GM23338 (cell line): Measurements from ENCODE around the gene IL20. TPM values are rescaled to one million over a fixed set of nuclear protein-coding genes. Genes with fewer than 3 reads are reported as not detected.

Experiments
- ATAC-seq: fragments of 200-7000 bp; cut with Tn5 transposase; 3 replicates; pipeline ENCODE4 v1.9.1; 2020
- DNase-seq: peaks from one replicate; pipeline ENCODE4 v3.0.0-alpha.2; 2015; ENCODE audit warnings: low spot score
- H2AFZ ChIP-seq: fragments of 200-600 bp; sonication (generic); 2 replicates; pipeline ENCODE4 v1.8.0; 2016; ENCODE audit warnings: antibody characterized with exemption, mild to moderate bottlenecking, moderate library complexity
- H3F3A ChIP-seq: fragments of 200-600 bp; sonication (generic); replicated peaks from 2 replicates; pipeline ENCODE4 v1.8.0; 2017; ENCODE audit warnings: antibody characterized with exemption, mixed run types, low read depth
- H3K27ac ChIP-seq: fragments of 200-600 bp; sonication (generic); 2 replicates; pipeline ENCODE4 v1.6.1; 2016; ENCODE audit warnings: low read depth
- H3K27me3 ChIP-seq: fragments of 200-600 bp; sonication (generic); 2 replicates; pipeline ENCODE4 v1.8.0; 2016; ENCODE audit warnings: mild to moderate bottlenecking, mixed run types, moderate library complexity; ENCODE audit not compliant: insufficient read depth
- H3K36me3 ChIP-seq: fragments of 200-600 bp; sonication (generic); 2 replicates; pipeline ENCODE4 v1.8.0; 2016; ENCODE audit warnings: mild to moderate bottlenecking; ENCODE audit not compliant: insufficient read depth
- H3K4me1 ChIP-seq: fragments of 200-600 bp; sonication (generic); 2 replicates; pipeline ENCODE4 v1.8.0; 2016; ENCODE audit warnings: mild to moderate bottlenecking, moderate library complexity; ENCODE audit not compliant: insufficient read depth
- H3K4me2 ChIP-seq: fragments of 200-600 bp; sonication (generic); 2 replicates; pipeline ENCODE4 v1.7.1; 2017; ENCODE audit warnings: mixed run types
- H3K4me3 ChIP-seq: fragments of 200-600 bp; sonication (generic); 2 replicates; pipeline ENCODE4 v1.6.1; 2016; ENCODE audit warnings: mixed run types
- H3K79me2 ChIP-seq: fragments of 200-600 bp; sonication (generic); replicated peaks from 2 replicates; pipeline ENCODE4 v1.8.0; 2017; ENCODE audit warnings: mild to moderate bottlenecking; ENCODE audit not compliant: insufficient read depth
- H3K9me2 ChIP-seq: fragments of 200-600 bp; sonication (generic); 2 replicates; pipeline ENCODE4 v1.8.0; 2017; ENCODE audit not compliant: insufficient read depth
- H4K20me1 ChIP-seq: fragments of 200-600 bp; sonication (generic); replicated peaks from 2 replicates; pipeline ENCODE4 v1.8.0; 2017; ENCODE audit warnings: mild to moderate bottlenecking; ENCODE audit not compliant: insufficient read depth
- H3K27ac Mint-ChIP-seq: 2 replicates; pipeline ENCODE4 v1.8.0; 2020; ENCODE audit warnings: inconsistent platforms, mild to moderate bottlenecking, moderate library complexity, mixed read lengths
- H3K27me3 Mint-ChIP-seq: 3 replicates; pipeline ENCODE4 v1.8.0; 2022; ENCODE audit warnings: low read depth, mild to moderate bottlenecking, moderate library complexity, mixed read lengths, inconsistent platforms; ENCODE audit not compliant: insufficient read depth, poor library complexity
- H3K36me3 Mint-ChIP-seq: 3 replicates; pipeline ENCODE4 v1.8.0; 2021; ENCODE audit warnings: low read depth, mild to moderate bottlenecking, inconsistent platforms, moderate library complexity, mixed read lengths
- H3K4me1 Mint-ChIP-seq: 3 replicates; pipeline ENCODE4 v1.8.0; 2020; ENCODE audit warnings: mild to moderate bottlenecking, inconsistent platforms, mixed read lengths
- H3K4me3 Mint-ChIP-seq: 3 replicates; pipeline ENCODE4 v1.8.0; 2021; ENCODE audit warnings: moderate library complexity, mild to moderate bottlenecking, inconsistent platforms, mixed read lengths
- H3K9me3 Mint-ChIP-seq: 3 replicates; pipeline ENCODE4 v1.8.0; 2020; ENCODE audit warnings: moderate library complexity, mild to moderate bottlenecking, inconsistent platforms, mixed read lengths
- CREB1 ChIP-seq: fragments of 250-450 bp; sonication (Bioruptor Pico); IDR thresholded peaks from 2 replicates; pipeline ENCODE4 v1.5.0; 2020; ENCODE audit warnings: low read depth, mild to moderate bottlenecking, moderate library complexity
- CTCF ChIP-seq, 2 experiments: fragments of 200-600 bp in 1 of 2; sonication (generic) in 1 of 2; conservative IDR thresholded peaks; 2 replicates each; pipeline versions ENCODE4 v1.5.1 to v1.6.1; 2016 to 2017; ENCODE audit warnings: antibody characterized with exemption in 2 of 2, low read depth in 2 of 2, mild to moderate bottlenecking in 2 of 2, moderate library complexity in 1 of 2
- EZH2 ChIP-seq: fragments of 200-600 bp; sonication (generic); IDR thresholded peaks from one replicate; pipeline ENCODE4 v1.8.0; 2017; ENCODE audit warnings: antibody characterized with exemption, mild to moderate bottlenecking, low read depth; ENCODE audit not compliant: unreplicated experiment
- EZH2phosphoT487 ChIP-seq: fragments of 200-600 bp; sonication (generic); IDR thresholded peaks from one replicate; pipeline ENCODE4 v1.8.1; 2018; ENCODE audit warnings: antibody characterized with exemption; ENCODE audit not compliant: unreplicated experiment
- JUNB ChIP-seq: IDR thresholded peaks from one replicate; pipeline ENCODE4 v1.6.1; 2016; ENCODE audit warnings: antibody characterized with exemption; ENCODE audit not compliant: unreplicated experiment
- NANOG ChIP-seq: IDR thresholded peaks from 2 replicates; pipeline ENCODE4 v1.6.1; 2016; ENCODE audit warnings: antibody characterized with exemption, borderline replicate concordance
- POLR2AphosphoS5 ChIP-seq: IDR thresholded peaks from 2 replicates; pipeline ENCODE4 v1.6.1; 2016; ENCODE audit warnings: antibody characterized with exemption, low read depth
- REST ChIP-seq: IDR thresholded peaks from one replicate; pipeline ENCODE4 v1.6.1; 2018; ENCODE audit warnings: antibody characterized with exemption; ENCODE audit not compliant: unreplicated experiment
- STAT1 ChIP-seq: IDR thresholded peaks from one replicate; pipeline ENCODE4 v1.6.1; 2016; ENCODE audit warnings: antibody characterized with exemption; ENCODE audit not compliant: unreplicated experiment
- ZNF114 ChIP-seq: fragments of 250-450 bp; sonication (Bioruptor Pico); IDR thresholded peaks from 2 replicates; pipeline ENCODE4 v1.5.0; 2020; ENCODE audit warnings: mild to moderate bottlenecking, moderate library complexity
- ZNF331 ChIP-seq: fragments of 250-450 bp; sonication (Bioruptor Pico); IDR thresholded peaks from 2 replicates; pipeline ENCODE4 v1.5.0; 2020; ENCODE audit warnings: low read depth, mild to moderate bottlenecking, moderate library complexity
- ZNF462 ChIP-seq: fragments of 250-450 bp; sonication (Bioruptor Pico); IDR thresholded peaks from 2 replicates; pipeline ENCODE4 v1.5.0; 2020; ENCODE audit warnings: mild to moderate bottlenecking, moderate library complexity
- polyA plus RNA-seq: library from polyadenylated mRNA; unstranded; fragments of >200 nt; fragmentation: Nextera tagmentation; extraction: Ambion mirVana; gene quantifications from 2 replicates; pipeline ENCODE4 v1.2.1, GENCODE V29; 2016
- total RNA-seq: library from RNA; depleted of rRNA; stranded (reverse); fragments of >200 nt; shearing (Covaris generic); gene quantifications from 2 replicates; pipeline ENCODE4 v1.2.3, GENCODE V29; 2014
- TF ChIP-seq, protein P1 (sequence below): IDR thresholded peaks from 2 replicates; pipeline ENCODE4 v1.6.1; 2016; ENCODE audit warnings: antibody characterized with exemption

The IL20 gene
- total and polyA plus RNA-seq, 2 experiments from 2014 or later = not detected

GRCh38 chr1:206851341-206852010 is 13.9 kb upstream of the IL20 start:
- Mint-ChIP-seq H3K4me3 (no peak overlapping the region), H3K4me1 (no peaks in the 10 kb centered on the region), H3K27me3 (no peaks in the 10 kb centered on the region), H3K9me3 (peaks cover 18% of the 10 kb centered on the region), H3K36me3 (no peaks in the 10 kb centered on the region), H3K27ac (no peak overlapping the region)
- H3K4me3 ChIP-seq = no peak overlapping the region
- no peak overlapping the region for H3K4me2 ChIP-seq
- ATAC-seq (no peak), DNase-seq (no peak)
- no peaks in the 10 kb centered on the region for H4K20me1 ChIP-seq
- H3K9me2 ChIP-seq = no peaks in the 10 kb centered on the region
- no peaks in the 10 kb centered on the region for H3K79me2 ChIP-seq
- H3K4me1 ChIP-seq = no peaks in the 10 kb centered on the region
- H3K27me3 ChIP-seq = no peaks in the 10 kb centered on the region
- H3F3A ChIP-seq = no peaks in the 10 kb centered on the region
- H2AFZ ChIP-seq = no peak overlapping the region
- no peak overlapping the region for H3K27ac ChIP-seq
- no peaks in the 10 kb centered on the region for H3K36me3 ChIP-seq
- TF ChIP-seq ZNF331 (CRISPR knock-in tag) = no peak
- TF ChIP-seq ZNF462 = no peak
- no peak for TF ChIP-seq EZH2
- TF ChIP-seq STAT1 = no peak
- TF ChIP-seq CREB1 (CRISPR knock-in tag) = no peak
- TF ChIP-seq EZH2phosphoT487 = no peak
- no peak for TF ChIP-seq JUNB
- TF ChIP-seq, protein P1, sequence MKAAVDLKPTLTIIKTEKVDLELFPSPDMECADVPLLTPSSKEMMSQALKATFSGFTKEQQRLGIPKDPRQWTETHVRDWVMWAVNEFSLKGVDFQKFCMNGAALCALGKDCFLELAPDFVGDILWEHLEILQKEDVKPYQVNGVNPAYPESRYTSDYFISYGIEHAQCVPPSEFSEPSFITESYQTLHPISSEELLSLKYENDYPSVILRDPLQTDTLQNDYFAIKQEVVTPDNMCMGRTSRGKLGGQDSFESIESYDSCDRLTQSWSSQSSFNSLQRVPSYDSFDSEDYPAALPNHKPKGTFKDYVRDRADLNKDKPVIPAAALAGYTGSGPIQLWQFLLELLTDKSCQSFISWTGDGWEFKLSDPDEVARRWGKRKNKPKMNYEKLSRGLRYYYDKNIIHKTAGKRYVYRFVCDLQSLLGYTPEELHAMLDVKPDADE = no peak
- no peak for TF ChIP-seq CTCF (conservative IDR thresholded peaks at IDR 0.05; ENCODE audit: low read depth in 2 of 2)
- TF ChIP-seq NANOG = no peak
- TF ChIP-seq POLR2AphosphoS5 = no peak
- no peak for TF ChIP-seq REST
- no peak for TF ChIP-seq ZNF114
